ENCODE measurements around the gene C1orf52. TPM values are rescaled to one million over a fixed set of nuclear protein-coding genes. Genes with fewer than 3 reads are reported as not detected.

C1orf52 gene
- total RNA-seq, 2 donors from 2014 or later: 41.0 to 42.9 TPM

- H3K27ac ChIP-seq (ENCODE audit: low read depth, low read length): no peak overlapping the region
- Mint-ChIP-seq H3K9me3 (no peaks in the 10 kb centered on the region), H3K4me3 (no peak overlapping the region), H3K27ac (no peak overlapping the region), H3K36me3 (ENCODE audit: low read depth) (no peaks in the 10 kb centered on the region), H3K27me3 (ENCODE audit: insufficient read depth) (no peaks in the 10 kb centered on the region), H3K4me1 (peaks cover 4% of the 10 kb centered on the region)
- no peak for DNase-seq
- H3K27me3 ChIP-seq (ENCODE audit: control insufficient read depth, insufficient read depth, low read length, poor library complexity, severe bottlenecking): no peaks in the 10 kb centered on the region
- no peak overlapping the region for H3K9ac ChIP-seq (ENCODE audit: extremely low read depth, low read length, poor library complexity, severe bottlenecking)
- no peak for TF ChIP-seq CTCF (conservative IDR thresholded peaks at IDR 0.05)
- WGBS, 2 experiments (ENCODE audit: insufficient coverage in 1 of 2, insufficient read length in 1 of 2): 83 to 90% methylated on average over 2 of the region's 2 CpGs
- no peaks in the 10 kb centered on the region for H3K9me3 ChIP-seq (ENCODE audit: control insufficient read depth, low read length)
- no peak overlapping the region for H3K4me3 ChIP-seq (ENCODE audit: low read length)
- no peaks in the 10 kb centered on the region for H3K36me3 ChIP-seq (ENCODE audit: control insufficient read depth, insufficient read depth, low read length)
- no peaks in the 10 kb centered on the region for H3K4me1 ChIP-seq (ENCODE audit: control insufficient read depth, insufficient read depth, low read length)
Observed at GRCh38 chr1:85284202-85284601, 24.7 kb upstream of the C1orf52 start.

- no peaks in the 10 kb centered on the region for H3K36me3 ChIP-seq (ENCODE audit: control insufficient read depth, insufficient read depth, low read length)
- H3K9ac ChIP-seq (ENCODE audit: extremely low read depth, low read length, poor library complexity, severe bottlenecking): no peak overlapping the region
- H3K27ac ChIP-seq (ENCODE audit: low read depth, low read length): no peak overlapping the region
- no peaks in the 10 kb centered on the region for H3K9me3 Mint-ChIP-seq
- no peaks in the 10 kb centered on the region for H3K9me3 ChIP-seq (ENCODE audit: control insufficient read depth, low read length)
- H3K27me3 ChIP-seq (ENCODE audit: control insufficient read depth, insufficient read depth, low read length, poor library complexity, severe bottlenecking): no peaks in the 10 kb centered on the region
- TF ChIP-seq CTCF (conservative IDR thresholded peaks at IDR 0.05): no peak
- no peaks in the 10 kb centered on the region for H3K27me3 Mint-ChIP-seq (ENCODE audit: insufficient read depth)
- H3K36me3 Mint-ChIP-seq (ENCODE audit: low read depth): no peaks in the 10 kb centered on the region
- H3K4me3 Mint-ChIP-seq: no peak overlapping the region
- H3K4me1 Mint-ChIP-seq: peaks cover 4% of the 10 kb centered on the region
- peak; percentile 69 for DNase-seq
- no peak overlapping the region for H3K4me3 ChIP-seq (ENCODE audit: low read length)
- no peak overlapping the region for H3K27ac Mint-ChIP-seq
- 92 to 93% methylated on average over 5 to 11 of the region's 11 CpGs for WGBS, 2 experiments (ENCODE audit: insufficient coverage in 1 of 2, insufficient read length in 1 of 2)
- H3K4me1 ChIP-seq (ENCODE audit: control insufficient read depth, insufficient read depth, low read length): no peaks in the 10 kb centered on the region
Observed at GRCh38 chr1:85283475-85284199, 24.2 kb upstream of the C1orf52 start.

GRCh38 chr1:85282424-85282823 is 23.0 kb upstream of the C1orf52 start:
- no peaks in the 10 kb centered on the region for H3K4me1 ChIP-seq (ENCODE audit: control insufficient read depth, insufficient read depth, low read length)
- TF ChIP-seq CTCF (conservative IDR thresholded peaks at IDR 0.05): peak; percentile 76
- Mint-ChIP-seq H3K27me3 (ENCODE audit: insufficient read depth) (no peaks in the 10 kb centered on the region), H3K36me3 (ENCODE audit: low read depth) (no peaks in the 10 kb centered on the region), H3K9me3 (no peaks in the 10 kb centered on the region), H3K27ac (no peak overlapping the region), H3K4me3 (no peak overlapping the region), H3K4me1 (peaks cover 4% of the 10 kb centered on the region)
- H3K9me3 ChIP-seq (ENCODE audit: control insufficient read depth, low read length): no peaks in the 10 kb centered on the region
- no peak overlapping the region for H3K9ac ChIP-seq (ENCODE audit: extremely low read depth, low read length, poor library complexity, severe bottlenecking)
- H3K4me3 ChIP-seq (ENCODE audit: low read length): no peak overlapping the region
- peak; percentile 78 for DNase-seq
- H3K27ac ChIP-seq (ENCODE audit: low read depth, low read length): no peak overlapping the region
- no peaks in the 10 kb centered on the region for H3K27me3 ChIP-seq (ENCODE audit: control insufficient read depth, insufficient read depth, low read length, poor library complexity, severe bottlenecking)
- WGBS, 2 experiments (ENCODE audit: insufficient coverage in 1 of 2, insufficient read length in 1 of 2): 68 to 100% methylated on average over 1 of the region's 1 CpG
- H3K36me3 ChIP-seq (ENCODE audit: control insufficient read depth, insufficient read depth, low read length): no peaks in the 10 kb centered on the region
